Osteoblast (primary cell): ENCODE data around the gene BTD. TPM values are rescaled to one million over a fixed set of nuclear protein-coding genes. Genes with fewer than 3 reads are reported as not detected.
A peak's percentile ranks its signal among the peaks of the same experiment; 100 is the strongest.

Source experiments
- DNase-seq: peaks from one replicate; pipeline ENCODE4 v3.0.0; 2011; ENCODE audit warnings: low spot score, mixed read lengths; ENCODE audit not compliant: insufficient read length; ENCODE audit errors: missing footprints
- H2AFZ ChIP-seq: 2 replicates; pipeline ENCODE4 v1.6.0; 2011; ENCODE audit warnings: mild to moderate bottlenecking, low read length
- H3K27ac ChIP-seq: 2 replicates; pipeline ENCODE4 v1.5.1; 2011; ENCODE audit warnings: mild to moderate bottlenecking, low read depth, low read length, moderate library complexity
- H3K27me3 ChIP-seq: 2 replicates; pipeline ENCODE4 v1.6.0; 2012; ENCODE audit warnings: mild to moderate bottlenecking, control low read depth, inconsistent platforms, low read length, moderate library complexity; ENCODE audit not compliant: insufficient read depth
- H3K36me3 ChIP-seq: 2 replicates; pipeline ENCODE4 v1.5.1; 2011; ENCODE audit warnings: mild to moderate bottlenecking, low read length, control low read depth, moderate library complexity; ENCODE audit not compliant: insufficient read depth
- H3K4me1 ChIP-seq: 2 replicates; pipeline ENCODE4 v1.5.1; 2011; ENCODE audit warnings: mild to moderate bottlenecking, low read length, control low read depth, moderate library complexity; ENCODE audit not compliant: insufficient read depth
- H3K4me2 ChIP-seq: 2 replicates; pipeline ENCODE4 v1.6.0; 2011; ENCODE audit warnings: mild to moderate bottlenecking, low read length; ENCODE audit not compliant: insufficient read depth
- H3K4me3 ChIP-seq: fragments of 200-600 bp; sonication (generic); 3 replicates; pipeline ENCODE4 v1.5.1; 2012; ENCODE audit warnings: mild to moderate bottlenecking, low read length, inconsistent platforms; ENCODE audit not compliant: insufficient read depth
- H3K79me2 ChIP-seq: 2 replicates; pipeline ENCODE4 v1.6.0; 2012; ENCODE audit warnings: mild to moderate bottlenecking, low read length, control low read depth, inconsistent platforms; ENCODE audit not compliant: insufficient read depth
- H3K9me3 ChIP-seq: 2 replicates; pipeline ENCODE4 v1.5.1; 2011; ENCODE audit warnings: low read depth, low read length, control low read depth
- H4K20me1 ChIP-seq: 2 replicates; pipeline ENCODE4 v1.6.0; 2012; ENCODE audit warnings: mild to moderate bottlenecking, low read length, control low read depth; ENCODE audit not compliant: insufficient read depth
- total RNA-seq: library from RNA; depleted of rRNA; stranded (reverse); fragments of >200 nt; gene quantifications from 2 replicates; pipeline ENCODE4 v1.2.3, GENCODE V29; 2012
- TF ChIP-seq, protein P1 (sequence below): IDR thresholded peaks from 2 replicates; pipeline ENCODE4 v1.5.1; 2011; ENCODE audit warnings: mild to moderate bottlenecking, low read depth, low read length, moderate library complexity; ENCODE audit errors: extremely low read depth

Gene BTD
- total RNA-seq, 1 donor, result 31.1 TPM

DNA sequence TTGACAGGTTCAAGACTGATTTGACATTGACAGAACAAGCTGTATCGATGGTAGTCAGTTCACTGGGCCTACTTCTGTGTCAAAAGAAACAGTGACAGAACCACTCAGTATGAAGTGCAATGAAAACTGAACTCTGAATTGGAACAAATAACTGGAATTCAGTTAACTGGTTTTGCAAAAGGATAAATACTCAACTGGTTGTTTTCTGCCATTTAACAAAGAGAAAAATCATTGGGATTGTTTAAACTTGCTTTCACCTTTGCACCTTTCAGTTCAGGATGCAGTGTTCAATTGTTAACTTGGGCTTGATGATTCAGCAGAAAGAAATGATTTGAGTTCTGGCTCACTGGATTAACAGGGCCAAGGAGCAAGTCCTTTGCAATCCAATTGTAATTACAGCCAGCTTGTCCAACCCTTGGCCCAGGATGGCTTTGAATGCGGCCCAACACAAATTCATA lies 4.9 kb downstream of the BTD start:
- peaks cover 31% of the 10 kb centered on the region for H3K4me1 ChIP-seq
- TF ChIP-seq, protein P1, sequence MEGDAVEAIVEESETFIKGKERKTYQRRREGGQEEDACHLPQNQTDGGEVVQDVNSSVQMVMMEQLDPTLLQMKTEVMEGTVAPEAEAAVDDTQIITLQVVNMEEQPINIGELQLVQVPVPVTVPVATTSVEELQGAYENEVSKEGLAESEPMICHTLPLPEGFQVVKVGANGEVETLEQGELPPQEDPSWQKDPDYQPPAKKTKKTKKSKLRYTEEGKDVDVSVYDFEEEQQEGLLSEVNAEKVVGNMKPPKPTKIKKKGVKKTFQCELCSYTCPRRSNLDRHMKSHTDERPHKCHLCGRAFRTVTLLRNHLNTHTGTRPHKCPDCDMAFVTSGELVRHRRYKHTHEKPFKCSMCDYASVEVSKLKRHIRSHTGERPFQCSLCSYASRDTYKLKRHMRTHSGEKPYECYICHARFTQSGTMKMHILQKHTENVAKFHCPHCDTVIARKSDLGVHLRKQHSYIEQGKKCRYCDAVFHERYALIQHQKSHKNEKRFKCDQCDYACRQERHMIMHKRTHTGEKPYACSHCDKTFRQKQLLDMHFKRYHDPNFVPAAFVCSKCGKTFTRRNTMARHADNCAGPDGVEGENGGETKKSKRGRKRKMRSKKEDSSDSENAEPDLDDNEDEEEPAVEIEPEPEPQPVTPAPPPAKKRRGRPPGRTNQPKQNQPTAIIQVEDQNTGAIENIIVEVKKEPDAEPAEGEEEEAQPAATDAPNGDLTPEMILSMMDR, result no peak
- H3K4me3 ChIP-seq, result no peak overlapping the region
- H2AFZ ChIP-seq, result no peak overlapping the region
- no peak overlapping the region for H3K4me2 ChIP-seq
- H3K36me3 ChIP-seq, result no peaks in the 10 kb centered on the region
- no peak overlapping the region for H3K27ac ChIP-seq
- H3K27me3 ChIP-seq, result no peaks in the 10 kb centered on the region
- DNase-seq, result peak; percentile 60
- no peaks in the 10 kb centered on the region for H3K79me2 ChIP-seq
- no peaks in the 10 kb centered on the region for H3K9me3 ChIP-seq
- H4K20me1 ChIP-seq, result no peaks in the 10 kb centered on the region

DNA sequence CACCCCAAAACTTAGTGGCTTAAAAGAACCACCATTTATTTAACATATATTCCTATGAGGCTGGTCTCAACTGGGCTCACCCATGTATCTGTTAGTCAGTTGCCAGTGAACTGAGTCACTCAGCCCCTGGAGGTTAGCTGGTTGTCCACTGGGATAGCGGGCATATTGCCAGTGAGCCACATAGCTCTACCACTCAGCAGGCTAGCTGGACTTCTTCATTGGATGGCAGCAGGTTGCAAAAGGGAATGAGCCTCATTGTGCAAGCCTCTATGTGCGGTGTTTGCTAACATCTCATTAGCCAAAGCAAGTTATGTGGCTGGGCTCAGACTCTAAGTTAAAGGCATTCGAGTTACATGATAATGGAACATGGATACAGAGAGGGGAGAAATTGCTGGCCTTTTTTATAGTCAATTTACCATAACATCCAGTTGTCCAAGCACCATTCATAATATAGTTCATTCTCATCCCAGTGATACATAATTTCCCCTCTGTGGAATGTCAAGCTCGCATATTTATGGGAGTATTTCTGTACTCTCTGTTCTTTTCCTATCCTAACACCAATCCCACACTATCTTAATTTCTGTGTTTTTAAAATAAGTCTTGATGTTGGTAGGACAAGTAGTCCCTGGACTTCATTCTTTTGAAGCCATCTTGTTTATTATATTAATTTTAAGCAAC lies 8.7 kb downstream of the BTD start:
- Histone ChIP-seq H4K20me1 (no peaks in the 10 kb centered on the region), H3K27me3 (no peaks in the 10 kb centered on the region), H3K27ac (peak overlapping the region; percentile 2), H3K36me3 (no peaks in the 10 kb centered on the region), H3K4me2 (peak overlapping the region; percentile 34), H3K9me3 (no peaks in the 10 kb centered on the region), H2AFZ (no peak overlapping the region), H3K79me2 (no peaks in the 10 kb centered on the region), H3K4me1 (peaks cover 25% of the 10 kb centered on the region), H3K4me3 (no peak overlapping the region)
- TF ChIP-seq, protein P1, result no peak
- DNase-seq, result no peak

DNA sequence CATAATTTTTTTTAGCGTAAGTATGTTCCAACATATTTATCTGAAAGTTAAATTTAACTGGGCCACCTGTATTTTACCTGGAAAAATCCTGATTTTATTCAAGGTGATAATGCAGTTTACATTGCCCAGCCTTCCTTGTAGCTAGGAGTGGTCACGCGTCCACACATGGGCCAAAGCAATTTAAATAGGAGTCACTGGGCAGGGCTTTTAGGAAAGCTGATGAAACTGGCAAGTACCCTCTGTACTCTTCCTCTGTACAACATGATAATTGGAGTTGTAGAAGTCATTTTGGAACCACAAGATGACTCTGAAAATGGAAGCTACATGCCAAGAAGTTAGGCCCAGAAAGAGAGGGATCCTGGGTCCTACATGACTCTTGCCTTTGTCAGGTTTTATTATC lies 9.5 kb downstream of the BTD start:
- TF ChIP-seq, protein P1, result no peak
- peak overlapping the region; percentile 2 for H2AFZ ChIP-seq
- no peaks in the 10 kb centered on the region for H3K9me3 ChIP-seq
- no peak overlapping the region for H3K27ac ChIP-seq
- no peak overlapping the region for H3K4me2 ChIP-seq
- no peaks in the 10 kb centered on the region for H4K20me1 ChIP-seq
- no peak for DNase-seq
- no peak overlapping the region for H3K4me3 ChIP-seq
- no peaks in the 10 kb centered on the region for H3K36me3 ChIP-seq
- H3K4me1 ChIP-seq, result peaks cover 33% of the 10 kb centered on the region
- H3K27me3 ChIP-seq, result no peaks in the 10 kb centered on the region
- H3K79me2 ChIP-seq, result no peaks in the 10 kb centered on the region

DNA sequence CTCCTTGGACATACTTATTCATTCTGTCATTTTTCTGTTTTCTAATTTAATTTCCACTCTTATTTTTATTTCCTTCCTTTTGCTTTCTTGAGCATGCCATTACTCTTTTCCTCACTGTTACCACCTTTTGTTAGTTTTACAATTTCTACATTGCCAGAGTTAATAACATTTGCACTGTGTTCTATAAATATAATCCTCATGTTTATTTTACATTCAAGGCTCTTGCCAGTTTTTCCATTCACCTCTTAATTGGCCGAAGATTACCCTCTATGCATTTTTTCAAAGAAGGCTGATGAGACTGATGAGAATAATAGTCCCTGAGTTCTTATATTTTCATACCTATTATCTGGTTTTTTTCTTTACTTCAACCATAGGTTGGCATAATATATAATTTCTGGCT lies 10.5 kb downstream of the BTD start:
- Histone ChIP-seq H4K20me1 (no peaks in the 10 kb centered on the region), H3K9me3 (no peaks in the 10 kb centered on the region), H3K79me2 (no peaks in the 10 kb centered on the region), H3K36me3 (no peaks in the 10 kb centered on the region), H3K4me2 (no peak overlapping the region), H3K27me3 (no peaks in the 10 kb centered on the region), H3K27ac (no peak overlapping the region), H2AFZ (no peak overlapping the region), H3K4me3 (no peak overlapping the region), H3K4me1 (peaks cover 25% of the 10 kb centered on the region)
- TF ChIP-seq, protein P1, result no peak
- DNase-seq, result no peak
